ENCODE data around the gene APLNR.

APLNR gene

GRCh38 chr11:57251491-57252104, 14.5 kb upstream of the APLNR start:
- DNase-seq = no peak

- no peak for DNase-seq
Observed at GRCh38 chr11:57251037-57251436, 14.0 kb upstream of the APLNR start.

GRCh38 chr11:57249384-57250319, 12.6 kb upstream of the APLNR start:
- DNase-seq = peak in 30 of 56 donors; percentile 1 to 81 (median 30)

- peak in 33 of 56 donors; percentile 7 to 64 (median 27) for DNase-seq
Observed at GRCh38 chr11:57248780-57249383, 11.8 kb upstream of the APLNR start.

- no peak for DNase-seq
Observed at GRCh38 chr11:57244911-57245310, 7.9 kb upstream of the APLNR start.

GRCh38 chr11:57241353-57241972, 4.4 kb upstream of the APLNR start:
- peak in 3 of 56 donors; percentile 31 to 56 (median 35) for DNase-seq

GRCh38 chr11:57240757-57241156, 3.7 kb upstream of the APLNR start:
- DNase-seq = no peak

GRCh38 chr11:57240007-57240406, 3.0 kb upstream of the APLNR start:
- peak in 5 of 56 donors; percentile 5 to 36 (median 16) for DNase-seq

GRCh38 chr11:57239348-57239747, 2.3 kb upstream of the APLNR start:
- DNase-seq = no peak

- DNase-seq = no peak
Observed at GRCh38 chr11:57235761-57236703, 1.0 kb downstream of the APLNR start.

- no peak for DNase-seq
Observed at GRCh38 chr11:57233702-57234101, 3.3 kb downstream of the APLNR start.

- no peak for DNase-seq
Observed at GRCh38 chr11:57231539-57232253, 5.4 kb downstream of the APLNR start.

GRCh38 chr11:57230791-57231538, 6.1 kb downstream of the APLNR start:
- DNase-seq = peak in 36 of 56 donors; percentile 6 to 73 (median 39)

GRCh38 chr11:57230316-57230715, 6.7 kb downstream of the APLNR start:
- no peak for DNase-seq

- no peak for DNase-seq
Observed at GRCh38 chr11:57228600-57228999, 8.4 kb downstream of the APLNR start.

GRCh38 chr11:57224537-57224936, 12.5 kb downstream of the APLNR start:
- DNase-seq = no peak

GRCh38 chr11:57224128-57224527, 12.9 kb downstream of the APLNR start:
- DNase-seq = peak in 9 of 56 donors; percentile 4 to 39 (median 11)

GRCh38 chr11:57223601-57224000, 13.4 kb downstream of the APLNR start:
- DNase-seq = no peak

- DNase-seq = no peak
Observed at GRCh38 chr11:57222239-57222638, 14.8 kb downstream of the APLNR start.
